Astrocyte of the cerebellum (primary cell): Measurements from ENCODE around the gene YDJC.

Experiments used
- DNase-seq: peaks from one replicate; pipeline ENCODE4 v3.0.0-alpha.2; 2011; ENCODE audit warnings: low read depth
- H3K4me3 ChIP-seq: 2 replicates; pipeline ENCODE4 v1.5.1; 2011; ENCODE audit warnings: mild to moderate bottlenecking, low read depth, low read length, moderate library complexity
- in situ Hi-C: cut with HindIII; loops from 2 replicates; pipeline ENCODE4 v1.10.0; 2017; ENCODE audit warnings: low sequenced_read_pairs
- TF ChIP-seq, protein P1 (sequence below): IDR thresholded peaks from 2 replicates; pipeline ENCODE4 v1.5.1; 2012; ENCODE audit warnings: low read length, low read depth, moderate library complexity, mild to moderate bottlenecking; ENCODE audit errors: missing control alignments

YDJC gene

DNA sequence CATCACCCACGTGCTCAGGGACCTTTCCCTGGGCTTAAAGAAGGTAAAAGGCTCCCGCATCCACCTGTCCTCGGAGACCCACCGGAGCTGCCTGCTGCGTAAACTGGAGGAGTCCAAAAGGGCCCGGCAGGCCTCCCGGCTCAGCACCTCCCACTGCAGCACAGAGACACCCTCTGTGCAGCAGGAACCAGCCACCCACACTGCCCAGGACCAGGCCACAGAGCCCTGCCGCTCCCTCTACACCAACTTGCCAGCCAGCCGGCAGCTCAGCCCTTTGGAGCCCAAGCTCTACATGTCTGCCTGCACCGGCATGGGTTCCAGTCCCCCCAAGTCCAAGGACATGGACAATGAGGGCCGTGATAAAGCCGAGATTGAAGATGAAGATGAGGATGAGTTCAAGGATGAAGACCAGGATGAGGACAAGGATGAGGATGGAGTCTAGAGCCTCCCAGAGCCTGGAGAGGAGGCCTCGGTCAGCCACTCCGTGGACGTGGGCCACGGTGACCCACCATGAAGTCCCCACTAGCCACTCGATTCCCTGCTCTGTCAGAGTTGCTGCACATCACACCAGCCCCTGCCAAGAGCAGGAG is 6.9 kb upstream of the YDJC start:
- TF ChIP-seq, protein P1, sequence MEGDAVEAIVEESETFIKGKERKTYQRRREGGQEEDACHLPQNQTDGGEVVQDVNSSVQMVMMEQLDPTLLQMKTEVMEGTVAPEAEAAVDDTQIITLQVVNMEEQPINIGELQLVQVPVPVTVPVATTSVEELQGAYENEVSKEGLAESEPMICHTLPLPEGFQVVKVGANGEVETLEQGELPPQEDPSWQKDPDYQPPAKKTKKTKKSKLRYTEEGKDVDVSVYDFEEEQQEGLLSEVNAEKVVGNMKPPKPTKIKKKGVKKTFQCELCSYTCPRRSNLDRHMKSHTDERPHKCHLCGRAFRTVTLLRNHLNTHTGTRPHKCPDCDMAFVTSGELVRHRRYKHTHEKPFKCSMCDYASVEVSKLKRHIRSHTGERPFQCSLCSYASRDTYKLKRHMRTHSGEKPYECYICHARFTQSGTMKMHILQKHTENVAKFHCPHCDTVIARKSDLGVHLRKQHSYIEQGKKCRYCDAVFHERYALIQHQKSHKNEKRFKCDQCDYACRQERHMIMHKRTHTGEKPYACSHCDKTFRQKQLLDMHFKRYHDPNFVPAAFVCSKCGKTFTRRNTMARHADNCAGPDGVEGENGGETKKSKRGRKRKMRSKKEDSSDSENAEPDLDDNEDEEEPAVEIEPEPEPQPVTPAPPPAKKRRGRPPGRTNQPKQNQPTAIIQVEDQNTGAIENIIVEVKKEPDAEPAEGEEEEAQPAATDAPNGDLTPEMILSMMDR: no peak
- in situ Hi-C loops: no loop called here
- no peak for DNase-seq
- H3K4me3 ChIP-seq: no peak overlapping the region

DNA sequence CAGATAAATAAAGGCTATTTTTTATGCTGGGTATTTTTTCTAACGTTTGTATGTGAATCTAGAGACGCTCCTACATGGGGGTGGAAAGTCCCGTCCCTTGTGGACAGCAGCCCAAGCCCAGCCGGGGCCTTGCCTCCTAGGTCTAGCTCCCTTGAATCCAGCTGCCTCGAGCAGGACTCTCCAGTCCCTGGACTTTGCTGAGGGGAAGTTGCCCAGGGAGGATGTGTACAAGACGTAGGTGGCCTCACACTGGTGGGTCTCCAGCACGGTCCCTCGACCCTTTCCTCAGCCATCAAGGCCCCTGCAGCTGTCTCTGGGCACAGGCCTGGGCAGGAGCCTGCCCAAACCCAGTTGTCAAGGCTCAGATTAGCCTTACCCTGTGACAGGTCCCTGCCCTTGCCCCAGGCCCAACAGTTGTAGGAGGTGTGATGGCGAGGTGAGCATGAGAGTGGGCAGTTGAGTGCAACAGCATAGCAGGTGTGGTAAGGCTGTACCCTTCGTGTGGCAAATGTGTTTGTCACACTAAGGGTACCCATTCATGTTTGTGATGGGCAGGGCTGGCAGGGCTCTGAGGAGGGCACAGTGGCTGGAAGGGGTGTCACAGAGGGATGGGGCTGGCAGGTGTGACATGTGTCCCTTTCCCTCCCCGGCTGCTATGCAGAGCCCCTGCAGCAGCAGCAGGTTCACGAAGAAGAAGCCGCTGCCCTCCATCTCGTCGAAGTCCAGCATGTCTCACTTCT is 6.1 kb upstream of the YDJC start:
- in situ Hi-C loops: no loop called here
- DNase-seq: no peak
- no peak overlapping the region for H3K4me3 ChIP-seq
- TF ChIP-seq, protein P1: no peak

DNA sequence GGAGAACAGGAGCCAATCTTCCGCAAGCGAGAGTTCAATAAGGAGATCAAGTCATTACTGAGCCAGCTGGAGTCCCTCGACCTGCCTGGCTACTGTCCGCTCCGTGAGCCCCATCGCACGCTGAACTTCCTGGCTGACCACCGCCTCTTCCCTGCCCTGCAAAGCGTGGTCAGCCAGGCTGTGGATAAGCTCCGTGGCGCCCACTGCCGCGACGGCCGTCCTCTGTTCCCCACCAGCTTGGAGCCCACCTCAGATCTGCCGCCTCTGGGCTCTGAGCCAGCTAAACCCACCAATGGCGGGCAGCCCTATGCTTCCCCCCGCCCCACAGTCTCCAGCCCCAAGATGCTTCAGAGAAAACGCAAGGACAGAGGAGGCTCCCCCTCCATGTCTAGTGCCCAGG is 5.0 kb upstream of the YDJC start:
- in situ Hi-C loops: no loop called here
- H3K4me3 ChIP-seq: no peak overlapping the region
- TF ChIP-seq, protein P1: no peak
- no peak for DNase-seq

DNA sequence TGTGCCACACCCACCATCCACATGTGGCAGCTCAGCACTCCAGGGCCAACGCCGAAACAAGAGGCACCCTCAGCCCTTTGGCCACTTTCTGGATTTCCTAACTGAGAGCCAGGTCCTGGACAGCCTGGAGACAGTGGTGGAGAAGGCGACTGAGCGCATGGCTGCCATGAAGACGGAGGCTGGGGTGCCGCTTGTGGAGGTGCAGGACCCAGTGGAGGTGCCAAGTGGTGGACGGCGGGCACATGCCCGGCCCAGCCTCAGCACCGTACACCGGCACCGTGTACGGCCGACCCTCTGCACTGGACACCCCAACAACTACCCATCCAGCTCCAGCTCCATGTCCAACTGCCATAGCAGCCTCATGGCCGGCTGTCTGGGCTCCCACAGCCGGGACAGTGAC is 4.3 kb upstream of the YDJC start:
- TF ChIP-seq, protein P1: no peak
- H3K4me3 ChIP-seq: no peak overlapping the region
- DNase-seq: no peak
- in situ Hi-C loops: no loop called here

DNA sequence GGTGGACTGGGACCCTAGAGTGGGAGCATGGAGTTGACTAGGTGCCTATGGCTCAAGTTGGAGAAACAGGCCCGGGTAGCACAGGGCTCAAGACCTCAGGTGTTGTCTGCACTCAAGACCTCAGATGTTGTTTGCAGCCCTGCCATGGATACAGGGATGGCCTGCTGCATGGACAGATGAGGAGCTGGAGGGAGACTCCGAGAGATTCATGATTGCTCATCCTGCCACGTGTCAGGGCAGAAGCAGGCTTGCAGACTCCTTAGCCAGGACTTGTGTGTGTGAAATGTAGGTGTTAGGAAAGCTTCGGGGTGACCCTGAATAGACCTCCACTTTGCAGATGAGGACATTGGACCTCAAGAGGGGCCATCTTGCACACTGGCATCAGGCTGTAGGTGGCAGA is 3.7 kb upstream of the YDJC start:
- in situ Hi-C loops: no loop called here
- TF ChIP-seq, protein P1: no peak
- no peak overlapping the region for H3K4me3 ChIP-seq
- no peak for DNase-seq

DNA sequence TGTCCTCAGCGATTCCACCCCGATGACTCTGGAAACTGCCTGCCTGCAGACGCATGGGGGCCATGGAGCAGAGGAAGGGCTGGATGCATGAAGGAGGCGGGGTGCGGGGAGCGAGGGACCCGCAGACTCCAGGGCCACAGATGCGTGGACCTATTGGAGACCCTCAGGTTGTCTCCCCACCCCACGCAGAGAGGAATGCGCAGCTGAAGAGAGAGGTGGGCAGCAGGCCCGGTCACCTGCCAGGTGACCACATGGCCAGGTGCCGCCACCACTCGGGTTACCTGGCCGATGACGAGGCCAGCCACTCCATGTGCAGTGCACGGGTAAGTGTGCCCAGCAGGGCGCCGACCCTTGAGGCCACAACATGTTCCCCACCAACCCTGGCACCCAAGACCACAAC is 3.1 kb upstream of the YDJC start:
- H3K4me3 ChIP-seq: no peak overlapping the region
- TF ChIP-seq, protein P1: no peak
- DNase-seq: no peak
- in situ Hi-C loops: no loop called here
